ENCODE data around the gene CLSTN3.

The CLSTN3 gene

DNA sequence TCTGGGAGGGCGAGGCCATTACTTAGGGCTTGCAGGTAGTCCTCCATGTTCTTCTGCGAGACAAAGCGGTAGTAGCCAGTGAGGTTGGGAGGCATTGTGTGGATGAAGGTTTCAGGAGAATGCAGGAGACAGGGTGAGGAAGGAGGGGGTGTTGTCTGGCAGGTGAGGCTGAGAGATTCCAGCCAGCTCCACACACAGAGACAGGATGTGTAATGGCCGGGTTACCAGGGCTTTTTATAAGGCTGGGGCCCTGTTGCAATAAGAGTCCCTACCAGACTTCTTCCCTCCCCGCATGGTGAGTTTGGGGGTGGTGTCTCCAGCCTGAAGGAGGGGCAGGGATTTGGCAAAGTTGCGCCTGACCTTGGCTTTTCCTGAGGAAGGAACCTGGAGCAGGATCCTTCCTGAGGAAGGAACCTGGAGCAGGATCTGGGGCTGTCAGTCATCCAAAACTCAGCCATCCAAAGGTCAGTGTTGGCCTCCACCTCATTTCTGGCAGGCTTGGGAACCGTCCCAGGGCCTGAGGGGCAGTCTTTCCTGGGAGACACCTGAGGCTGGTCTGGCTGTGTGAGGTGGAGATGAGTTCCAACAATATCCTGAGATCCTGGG is 1.4 kb upstream of the CLSTN3 start, which contains the start of gene RBP5:
Gene RBP5 (minus strand): TSS at position 209 of the 606 bp plus-strand sequence. CDS start 114 bp downstream, at position 95.
- DNase-seq = no peak

DNA sequence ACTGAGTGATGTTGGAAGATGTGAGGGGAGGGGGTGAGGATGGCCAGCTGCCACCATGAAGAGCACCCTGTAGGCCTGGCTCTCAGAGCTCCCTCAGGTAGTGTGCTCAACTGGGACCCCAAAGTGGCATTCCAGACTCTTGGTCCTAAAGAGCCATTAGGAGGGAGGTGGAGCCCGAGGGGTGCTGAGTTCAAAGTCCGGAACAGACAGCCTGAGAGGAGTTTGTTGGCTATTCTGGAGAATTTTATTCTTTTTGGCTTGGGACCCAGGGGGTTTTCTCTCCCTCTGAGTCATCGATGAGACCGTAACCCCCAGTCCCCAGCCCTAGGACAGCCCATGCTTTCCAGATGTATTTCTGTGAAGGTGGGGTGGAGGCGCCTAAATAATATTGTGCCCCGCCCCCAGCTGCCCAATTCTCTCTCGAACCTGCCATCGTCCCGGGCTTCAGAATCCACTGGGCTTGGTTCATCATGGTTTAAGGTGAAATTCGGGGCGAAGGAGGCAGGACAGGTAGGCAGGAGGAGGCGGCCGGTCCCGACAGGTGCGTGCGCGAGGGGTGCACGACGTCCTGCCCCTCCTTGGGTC is 792 bp upstream of the CLSTN3 start:
- no peak for DNase-seq

DNA sequence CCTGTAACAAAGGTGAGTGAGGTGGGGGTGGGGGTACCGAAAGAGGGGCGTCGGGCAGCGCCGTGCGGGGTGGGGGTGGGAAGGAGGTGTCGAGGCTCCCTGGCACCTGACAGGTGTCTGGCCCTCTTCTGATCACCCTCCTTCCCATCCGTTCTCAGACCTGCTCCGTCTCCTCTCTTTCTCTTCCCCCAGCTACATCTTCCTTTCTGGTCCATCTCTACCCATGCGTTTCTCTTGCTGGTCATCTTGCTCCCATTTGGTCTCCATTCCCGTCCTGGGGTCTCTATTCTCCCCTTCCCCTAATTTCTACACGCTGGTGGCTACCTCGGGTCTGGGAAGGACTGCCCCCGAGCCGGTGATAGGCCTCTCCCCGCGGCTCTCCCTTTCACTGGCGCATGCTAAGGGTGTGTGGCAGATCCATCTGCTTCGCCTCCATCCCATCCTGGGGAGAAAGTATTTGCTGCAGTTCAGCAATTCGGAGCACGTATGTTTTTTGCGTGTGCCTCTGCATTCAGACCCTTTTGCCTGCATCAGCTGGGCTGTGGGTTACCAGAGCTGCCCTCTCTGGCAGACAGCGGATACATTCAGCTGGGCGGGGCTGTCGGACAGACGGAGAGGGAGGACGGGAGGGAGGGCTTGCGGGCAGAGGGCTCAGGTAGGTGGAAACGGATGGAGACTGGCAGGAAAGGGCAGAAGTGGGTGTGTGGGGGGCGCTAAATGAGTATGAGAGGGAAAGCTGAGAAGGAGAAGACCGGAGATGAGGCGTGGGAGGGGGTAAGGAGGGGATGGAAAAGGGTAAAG is 730 bp downstream of the CLSTN3 start:
- peak; percentile 75 for DNase-seq

DNA sequence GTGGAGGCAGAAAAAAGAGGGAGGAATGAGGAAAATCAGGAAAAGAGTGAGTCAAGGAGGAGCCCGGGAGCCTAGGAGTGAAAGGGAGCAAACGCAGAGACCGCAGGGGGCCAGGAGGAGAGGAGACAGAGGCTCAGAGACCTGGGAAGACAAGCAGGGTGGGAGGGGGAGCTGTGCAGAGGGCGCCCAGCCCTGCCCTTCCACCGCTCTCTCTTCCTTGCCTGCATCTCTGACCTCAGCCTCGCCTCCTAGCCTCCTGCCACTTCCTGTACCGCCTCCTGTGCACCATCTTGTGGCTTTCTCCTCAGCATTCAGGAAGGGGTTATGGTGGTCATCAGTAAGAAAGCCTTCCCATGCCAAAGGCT is 1.3 kb downstream of the CLSTN3 start:
- peak; percentile 61 for DNase-seq

DNA sequence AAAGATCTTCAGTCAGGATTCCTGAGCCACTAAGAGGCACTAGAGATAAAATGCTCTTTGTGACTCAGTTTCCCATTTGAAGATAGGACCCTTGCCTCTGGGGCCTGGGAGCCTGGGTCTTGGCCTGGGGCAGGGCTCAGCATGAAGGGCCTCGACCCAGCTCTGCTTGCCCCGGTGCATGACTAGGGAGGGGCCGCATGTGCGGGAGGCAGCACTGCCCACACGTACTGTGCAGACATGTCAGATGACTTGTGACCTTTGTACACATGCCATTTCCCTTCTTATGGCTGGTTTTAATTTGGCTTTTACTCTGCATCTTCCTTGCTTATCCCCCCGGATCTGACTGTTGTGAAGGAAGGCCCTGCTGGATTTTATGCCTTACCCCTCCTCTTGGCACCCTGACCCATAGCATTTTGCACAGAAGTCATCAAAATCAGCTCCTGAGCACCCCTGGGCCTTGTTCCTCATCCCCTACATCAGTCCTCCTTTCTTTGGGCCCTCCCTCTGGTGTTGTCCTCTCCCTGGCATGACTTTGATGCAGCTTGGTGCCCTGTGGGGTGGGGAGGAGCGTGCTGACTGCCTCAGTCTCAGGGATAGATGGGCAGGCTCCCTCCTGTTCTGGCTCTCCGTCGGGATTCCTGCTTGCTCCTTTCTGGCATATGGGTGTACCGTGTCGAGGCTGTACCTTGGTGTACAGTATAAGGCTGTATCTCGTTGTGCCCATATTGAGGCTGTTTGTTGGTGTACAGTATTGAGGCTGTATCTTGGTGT is 4.4 kb downstream of the CLSTN3 start:
- no peak for DNase-seq

DNA sequence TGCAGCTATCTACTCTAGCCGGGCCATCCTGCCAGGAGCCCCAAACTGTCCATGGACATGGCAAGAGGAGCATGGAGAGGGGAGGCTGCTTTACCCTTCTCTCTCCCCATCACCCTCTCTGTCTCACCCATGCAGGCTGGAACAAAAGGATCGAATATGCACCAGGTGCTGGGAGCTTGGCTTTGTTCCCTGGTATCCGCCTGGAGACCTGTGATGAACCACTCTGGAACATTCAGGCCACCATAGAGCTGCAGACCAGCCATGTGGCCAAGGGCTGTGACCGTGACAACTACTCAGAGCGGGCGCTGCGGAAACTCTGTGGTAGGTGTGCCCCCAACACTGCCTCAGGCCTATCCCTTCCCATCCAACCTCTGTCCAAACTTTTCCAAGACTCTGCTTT is 5.9 kb downstream of the CLSTN3 start:
- DNase-seq = no peak

DNA sequence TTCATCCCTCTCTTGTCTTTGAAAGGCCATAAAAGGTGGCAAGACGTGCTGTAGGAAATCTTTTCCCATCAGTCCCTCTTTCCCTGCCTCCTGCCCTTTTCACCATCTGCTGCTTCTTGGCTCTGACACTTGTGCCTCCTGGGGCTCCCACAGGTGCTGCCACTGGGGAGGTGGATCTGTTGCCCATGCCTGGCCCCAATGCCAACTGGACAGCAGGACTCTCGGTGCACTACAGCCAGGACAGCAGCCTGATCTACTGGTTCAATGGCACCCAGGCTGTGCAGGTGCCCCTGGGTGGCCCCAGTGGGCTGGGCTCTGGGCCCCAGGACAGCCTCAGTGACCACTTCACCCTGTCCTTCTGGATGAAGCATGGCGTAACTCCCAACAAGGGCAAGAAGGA is 6.5 kb downstream of the CLSTN3 start:
- no peak for DNase-seq

DNA sequence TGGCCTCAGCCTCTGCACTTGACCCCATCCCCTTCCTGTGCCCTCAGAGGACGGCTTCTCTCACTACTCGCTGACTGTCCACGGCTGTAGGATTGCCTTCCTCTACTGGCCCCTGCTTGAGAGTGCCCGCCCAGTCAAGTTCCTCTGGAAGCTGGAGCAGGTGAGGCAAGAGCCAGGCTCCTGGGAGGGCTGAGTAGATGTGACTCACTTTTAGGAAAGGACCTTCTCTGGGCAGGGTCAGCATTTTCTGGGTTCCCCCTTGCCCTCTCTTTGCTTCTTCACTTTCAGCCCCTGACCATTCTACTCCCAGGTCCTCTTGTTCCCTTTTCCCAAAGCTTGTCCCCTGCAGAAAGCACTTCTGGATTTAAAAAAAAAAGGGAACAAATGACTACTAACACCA is 7.7 kb downstream of the CLSTN3 start:
- no peak for DNase-seq

DNA sequence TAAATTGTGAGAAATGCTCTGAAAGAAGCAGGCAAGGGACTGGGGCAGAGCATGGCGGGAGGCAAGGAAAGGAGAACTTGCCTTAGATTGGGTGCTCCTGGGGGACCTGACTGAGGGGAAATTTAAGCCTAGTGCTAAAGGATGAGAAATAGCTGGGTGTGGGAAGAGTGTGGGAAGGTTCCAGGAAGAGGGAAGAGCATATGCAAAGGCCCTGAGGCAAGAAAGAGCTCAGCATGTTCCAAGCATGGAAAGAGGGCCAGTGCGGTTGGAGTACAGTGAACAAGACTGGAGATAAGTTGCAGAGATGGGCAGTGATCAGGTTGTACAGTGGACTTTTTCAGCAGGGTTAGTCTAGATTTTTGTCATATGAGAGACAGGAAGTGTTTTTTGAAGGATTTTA is 9.0 kb downstream of the CLSTN3 start:
- no peak for DNase-seq

DNA sequence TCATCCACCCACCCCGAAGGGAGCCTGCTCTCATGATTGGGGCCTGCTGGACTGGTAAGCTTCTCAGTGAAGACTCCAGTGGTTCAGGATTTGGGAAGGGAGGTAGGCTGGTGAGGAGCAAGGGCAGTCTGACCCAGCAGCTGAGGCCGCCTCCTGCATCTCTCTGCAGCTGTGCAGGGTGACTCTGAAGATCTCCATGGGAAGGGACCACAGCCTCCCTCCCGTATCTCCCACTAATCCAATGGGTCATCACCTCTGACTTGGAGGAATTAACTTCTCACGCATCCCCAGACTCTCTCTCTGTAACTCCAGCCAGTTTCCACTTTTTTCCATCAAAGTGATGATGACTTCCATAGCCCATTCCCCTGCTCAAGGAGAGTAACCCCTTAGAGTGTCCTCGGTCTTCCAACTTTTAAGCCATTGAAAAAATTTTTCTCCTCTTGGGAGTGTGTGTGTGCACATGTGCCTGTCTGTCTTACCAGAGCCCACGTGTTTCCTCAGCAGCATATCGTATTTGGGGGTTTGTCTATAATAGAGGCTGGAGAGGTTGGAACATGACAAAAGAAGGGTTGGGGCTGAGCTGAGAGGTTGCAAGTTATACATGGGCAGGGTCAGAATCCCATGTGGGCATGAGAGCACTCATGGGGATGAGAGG is 11.3 kb downstream of the CLSTN3 start:
- no peak for DNase-seq

DNA sequence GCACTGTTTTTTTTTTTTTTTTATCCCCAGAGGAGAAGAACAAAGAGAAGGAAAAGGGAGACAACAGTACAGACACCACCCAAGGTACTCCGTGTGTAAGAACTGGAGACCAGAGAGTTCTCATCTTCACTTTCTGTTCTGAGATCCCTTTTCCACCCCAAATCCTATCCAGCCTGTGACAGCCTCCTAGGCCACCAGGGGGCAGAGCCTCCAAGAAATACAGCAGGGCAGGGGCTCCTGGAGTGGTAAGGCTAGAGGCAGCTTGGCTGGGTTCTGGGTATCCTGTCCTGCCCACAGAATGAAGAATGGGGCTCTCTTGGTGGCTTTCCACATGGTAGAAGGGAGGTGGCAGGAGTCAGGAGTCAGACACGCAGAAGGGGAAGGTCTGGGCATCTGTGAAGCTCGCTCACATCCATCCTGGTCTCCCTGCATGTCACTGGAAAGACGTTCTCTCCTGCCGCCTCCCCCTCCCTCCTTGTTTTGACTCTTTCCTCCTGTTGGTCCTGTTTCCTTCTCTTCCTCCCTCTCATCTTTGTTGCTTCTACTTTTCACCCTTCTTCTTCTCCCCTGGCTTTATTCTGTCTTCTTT is 12.0 kb downstream of the CLSTN3 start:
- peak; percentile 69 for DNase-seq

DNA sequence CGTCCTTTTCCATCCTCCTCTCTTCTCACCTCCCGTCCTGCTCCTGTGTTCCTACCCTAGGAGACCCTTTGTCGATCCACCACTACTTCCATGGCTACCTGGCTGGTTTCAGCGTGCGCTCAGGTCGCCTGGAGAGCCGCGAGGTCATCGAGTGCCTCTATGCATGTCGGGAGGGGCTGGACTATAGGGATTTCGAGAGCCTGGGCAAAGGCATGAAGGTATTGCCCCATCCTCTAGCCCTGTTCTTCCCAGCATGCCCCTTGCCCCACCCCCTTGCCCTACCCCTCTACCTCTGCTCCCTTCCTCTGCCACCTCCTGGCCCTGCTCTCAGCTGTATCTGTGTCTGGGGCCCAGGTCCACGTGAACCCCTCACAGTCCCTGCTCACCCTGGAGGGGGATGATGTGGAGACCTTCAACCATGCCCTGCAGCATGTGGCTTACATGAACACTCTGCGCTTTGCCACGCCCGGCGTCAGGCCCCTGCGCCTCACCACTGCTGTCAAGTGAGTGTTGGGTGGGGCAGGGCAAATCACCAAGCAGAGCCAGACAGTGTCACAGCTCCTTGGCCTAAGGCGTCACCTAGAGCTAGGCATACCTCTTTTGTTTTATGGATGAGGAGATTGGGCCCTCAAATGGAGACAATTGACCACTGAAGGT is 12.8 kb downstream of the CLSTN3 start:
- DNase-seq = no peak

DNA sequence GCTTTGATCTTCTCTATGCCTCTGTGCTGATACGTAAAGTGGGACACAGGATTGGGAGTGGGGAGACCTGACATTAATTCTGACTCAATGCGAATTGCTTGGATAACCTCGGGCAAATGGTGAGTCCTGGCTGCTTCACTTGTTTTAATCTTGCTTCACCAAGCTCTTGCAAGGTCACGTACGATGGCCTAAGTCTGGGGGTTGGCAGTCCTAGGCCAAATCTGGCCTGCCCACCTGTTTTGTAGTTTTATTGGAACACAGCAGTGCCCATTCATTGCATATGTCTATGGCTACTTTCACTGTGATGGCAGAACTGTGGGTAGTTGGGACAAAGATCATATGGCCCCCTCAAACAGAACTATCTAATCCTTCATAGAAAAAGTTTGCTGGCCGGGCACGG is 13.4 kb downstream of the CLSTN3 start:
- DNase-seq = no peak

DNA sequence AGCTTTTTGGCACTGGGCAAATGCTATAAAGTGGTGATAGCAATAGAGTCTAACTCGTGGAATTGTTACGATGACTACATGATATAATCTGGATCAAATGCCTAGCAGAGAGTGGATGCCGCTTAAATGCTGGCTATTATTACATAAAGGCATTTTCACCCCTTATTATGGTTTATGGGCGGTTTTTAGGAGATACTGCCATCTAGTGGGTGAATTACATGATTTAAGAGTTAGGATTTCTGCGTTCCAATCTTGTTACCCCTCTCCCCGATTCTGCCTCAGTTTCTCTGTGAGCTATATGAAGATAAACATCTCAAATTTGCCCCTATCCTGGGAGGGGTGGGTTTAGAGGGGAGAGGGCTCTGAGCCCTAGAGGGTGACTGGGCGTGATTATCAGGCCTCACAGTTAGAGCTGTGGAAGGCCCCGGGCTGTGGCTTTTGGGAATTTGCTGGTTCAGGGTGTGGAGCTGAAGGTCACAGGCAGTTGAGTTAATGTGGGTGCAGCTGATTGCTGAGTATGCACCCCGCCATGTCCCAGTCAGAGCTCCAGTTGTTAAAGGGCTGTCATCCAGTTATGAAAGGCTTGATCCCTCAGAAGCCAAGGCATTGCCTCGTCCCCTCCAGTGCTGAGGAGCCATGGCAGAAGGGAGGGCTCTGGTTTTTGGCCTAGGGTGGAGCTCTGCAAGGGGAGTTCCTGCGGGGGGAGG is 14.4 kb downstream of the CLSTN3 start:
- DNase-seq = no peak

DNA sequence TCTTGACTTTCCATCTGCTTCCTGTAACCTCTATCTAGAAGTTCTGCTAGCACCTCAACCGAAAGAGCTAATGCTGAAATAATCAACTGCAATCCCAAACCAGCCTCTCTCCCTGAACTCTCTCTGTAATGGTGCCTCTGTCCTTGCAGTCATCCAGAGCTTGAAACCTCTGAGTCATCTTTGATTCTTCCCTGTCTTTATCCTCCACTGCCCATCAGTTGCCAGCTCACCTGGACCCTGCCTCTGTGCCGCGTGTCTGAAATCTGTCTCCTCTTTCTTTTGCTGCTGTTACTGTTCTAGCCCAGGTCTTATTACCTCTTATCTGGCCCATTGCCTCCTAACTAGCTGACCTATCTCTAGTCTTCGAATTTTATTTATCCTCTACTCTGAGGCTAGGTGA is 15.5 kb downstream of the CLSTN3 start:
- DNase-seq = no peak

DNA sequence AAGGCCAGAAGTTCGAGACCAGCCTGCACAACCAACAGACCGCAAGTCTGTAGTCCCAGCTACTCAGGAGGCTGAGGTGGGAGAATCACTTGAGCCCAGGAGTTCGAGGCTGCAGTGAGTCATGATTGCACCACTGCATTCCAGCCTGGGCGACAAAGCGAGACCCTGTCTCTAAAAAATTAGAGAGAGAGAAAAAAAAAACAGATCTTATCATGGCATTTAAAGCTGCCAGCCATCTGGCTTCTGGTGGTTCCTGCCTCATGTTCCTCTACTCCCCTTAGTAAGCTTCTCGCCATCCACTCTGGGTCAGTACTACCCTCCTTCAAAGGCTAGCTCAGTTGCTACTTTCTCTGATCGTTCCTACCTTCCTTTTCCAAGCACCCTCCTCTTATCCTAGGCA is 16.1 kb downstream of the CLSTN3 start:
- no peak for DNase-seq

DNA sequence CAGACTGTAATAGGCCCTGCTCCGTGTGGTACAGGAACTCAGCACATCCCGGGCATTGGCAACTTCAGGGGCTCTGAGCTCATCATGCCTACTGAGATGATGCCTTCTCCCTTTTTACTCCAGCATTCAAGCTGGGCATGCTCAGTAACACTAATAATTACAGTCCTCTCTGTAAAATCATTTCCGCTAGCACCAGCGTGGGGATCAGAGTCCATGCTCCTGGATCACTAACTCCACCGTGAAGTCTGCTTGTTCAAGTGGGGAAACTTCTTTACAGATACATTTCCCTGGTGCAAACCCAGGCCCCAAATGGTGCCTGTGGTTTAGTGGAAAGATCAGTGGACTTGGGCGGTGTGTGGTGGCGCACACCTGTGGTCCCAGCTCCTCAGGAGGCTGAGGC is 16.7 kb downstream of the CLSTN3 start:
- DNase-seq = peak; percentile 13

DNA sequence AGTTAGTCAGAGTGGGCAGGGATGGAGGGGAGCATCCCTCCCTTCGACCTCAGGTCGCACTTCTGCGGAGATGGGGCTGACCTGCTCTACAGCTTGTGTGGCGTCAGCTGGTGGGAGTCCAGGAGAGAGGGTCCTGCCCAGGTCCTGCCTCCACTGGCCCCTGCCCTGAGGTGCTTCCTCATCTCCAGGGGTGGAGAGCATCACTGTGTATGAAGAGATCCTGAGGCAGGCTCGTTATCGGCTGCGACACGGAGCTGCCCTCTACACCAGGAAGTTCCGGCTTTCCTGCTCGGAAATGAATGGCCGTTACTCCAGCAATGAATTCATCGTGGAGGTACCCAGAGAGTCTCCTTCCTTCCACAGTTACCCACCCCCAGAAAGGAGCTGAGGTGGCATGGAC is 20.2 kb downstream of the CLSTN3 start:
- DNase-seq = no peak

DNA sequence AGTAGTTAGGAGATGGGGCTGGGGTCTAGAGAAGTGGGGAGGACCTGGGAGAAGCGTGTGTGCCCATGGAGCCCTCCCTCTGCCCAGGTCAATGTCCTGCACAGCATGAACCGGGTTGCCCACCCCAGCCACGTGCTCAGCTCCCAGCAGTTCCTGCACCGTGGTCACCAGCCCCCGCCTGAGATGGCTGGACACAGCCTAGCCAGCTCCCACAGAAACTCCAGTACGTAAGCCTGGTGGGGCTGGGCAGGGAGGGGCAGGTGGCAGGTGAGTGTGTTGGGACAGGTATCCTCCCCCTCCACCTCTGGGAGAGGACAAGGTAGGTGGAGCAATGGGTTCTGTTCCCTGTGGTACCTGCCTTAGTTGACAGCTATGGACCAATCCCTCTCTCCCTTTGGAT is 20.7 kb downstream of the CLSTN3 start:
- DNase-seq = no peak

DNA sequence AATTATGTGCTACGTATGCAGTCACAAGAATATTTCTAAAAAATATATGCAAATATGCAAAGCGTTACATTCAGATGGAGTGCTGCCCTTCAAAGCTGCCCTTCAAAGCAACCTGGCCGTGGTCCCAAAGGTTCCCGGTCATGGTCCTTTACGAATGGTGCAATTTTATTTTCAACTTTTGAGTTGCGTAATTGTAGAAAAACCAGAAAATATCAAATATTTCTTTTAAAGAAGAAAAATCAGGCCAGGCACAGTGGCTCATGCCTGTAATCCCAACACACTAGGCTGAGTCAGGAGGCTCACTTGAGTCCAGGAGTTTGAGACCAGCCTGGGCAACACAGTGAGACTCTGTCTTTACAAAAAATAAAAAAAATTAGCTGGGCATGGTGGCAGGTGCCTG is 21.4 kb downstream of the CLSTN3 start:
- DNase-seq = no peak

DNA sequence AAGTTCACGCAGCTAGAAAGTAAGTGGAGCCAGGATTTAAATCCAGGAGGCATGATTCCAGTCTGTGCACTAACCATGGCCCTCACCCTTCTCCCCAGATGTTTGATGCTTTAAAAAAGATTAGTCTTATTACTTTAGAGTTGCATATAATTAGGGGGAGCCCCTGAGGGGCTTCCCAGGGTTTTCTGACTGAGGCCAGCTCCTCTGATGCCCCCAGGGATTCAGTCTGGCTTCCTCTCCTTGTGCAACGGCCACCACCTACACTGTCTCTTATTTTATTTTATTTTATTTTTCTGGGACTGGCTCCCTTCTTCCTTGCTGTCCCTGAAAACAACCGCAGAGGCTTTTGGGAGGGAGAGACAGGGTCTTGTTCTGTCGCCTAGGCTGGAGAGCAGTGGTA is 22.6 kb downstream of the CLSTN3 start:
- DNase-seq = no peak

DNA sequence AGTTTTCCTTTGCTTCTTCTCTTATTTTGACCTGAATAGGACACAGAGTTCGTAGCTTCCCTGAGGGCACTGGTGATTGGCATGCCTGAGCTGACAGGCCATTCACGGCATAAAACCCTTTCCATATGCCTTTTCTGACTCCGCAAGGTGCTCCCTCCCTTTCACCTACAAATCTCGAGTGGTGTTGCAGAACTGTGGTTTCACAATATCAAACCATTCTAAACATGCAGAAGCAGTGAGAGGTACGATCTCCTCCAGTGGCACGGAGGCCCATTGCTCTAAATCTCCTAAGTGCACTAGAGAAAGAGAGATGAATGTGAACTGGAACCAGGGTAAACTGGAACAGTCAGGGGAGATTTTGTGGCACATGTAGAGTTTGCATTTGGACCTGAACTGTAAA is 23.9 kb downstream of the CLSTN3 start:
- no peak for DNase-seq
